ENCODE measurements around the gene DDA1. TPM values are rescaled to one million over a fixed set of nuclear protein-coding genes. Genes with fewer than 3 reads are reported as not detected.

DDA1 gene
- total and polyA plus RNA-seq, 2 of the 13 experiments (the other 11 are each of a cell fraction or from before 2014, with no cell fraction given) = 24.5 to 26.0 TPM

DNA sequence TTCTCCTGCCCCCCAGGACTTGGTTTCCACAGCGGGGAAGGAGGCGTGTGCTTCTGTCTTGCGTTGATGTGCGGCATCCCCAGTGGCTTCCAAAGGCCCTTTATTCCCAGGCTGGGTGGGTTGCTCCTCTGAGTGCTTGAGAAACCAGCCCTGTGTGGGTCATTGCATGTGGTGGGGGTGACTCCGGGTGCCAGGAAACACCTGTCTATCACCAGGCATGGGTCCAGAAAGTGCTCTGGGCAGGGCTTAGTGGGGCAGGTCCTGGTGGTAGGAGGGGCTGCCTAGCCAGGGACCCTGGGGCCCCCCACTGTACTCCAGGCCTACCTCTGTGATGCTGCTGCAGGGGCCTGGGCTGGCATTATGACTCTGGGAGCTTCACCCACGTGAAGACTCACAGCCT, 9.6 kb downstream of the DDA1 start:
- Histone ChIP-seq H2AFZ (ENCODE audit: low read length) (no peak overlapping the region), H3K79me2 (ENCODE audit: insufficient read depth, low read length) (no peaks in the 10 kb centered on the region), H3K36me3 (replicated peaks in 1 of 2; ENCODE audit: control insufficient read depth in 1 of 2, insufficient read depth in 2 of 2, low read length in 2 of 2) (peaks cover 17 to 42% of the 10 kb centered on the region in 2 experiments; a peak in 4 of 5 replicates), H3K27ac (ENCODE audit: extremely low read length, insufficient read depth, low read length) (no peak overlapping the region), H3K9ac (ENCODE audit: insufficient read depth, low read depth, low read length) (no peak overlapping the region), H3K27me3 (ENCODE audit: control insufficient read depth in 1 of 2, insufficient read depth in 2 of 2, low read length in 2 of 2) (no peaks in the 10 kb centered on the region), H3K4me2 (ENCODE audit: low read depth, low read length) (no peak overlapping the region), H3K9me3 (ENCODE audit: low read length) (no peaks in the 10 kb centered on the region), H3K4me3 (replicated peaks in 1 of 3; ENCODE audit: insufficient read depth in 1 of 3, low read depth in 2 of 3, low read length in 3 of 3) (no peak overlapping the region), H3K4me1 (ENCODE audit: insufficient read depth, low read length) (no peaks in the 10 kb centered on the region), H4K20me1 (ENCODE audit: insufficient read depth, low read length) (no peaks in the 10 kb centered on the region)
- POLR2A ChIA-PET = interaction anchor here (0.6 to 1.8 kb wide), 2 partner anchors 10 to 35 kb away, joined by 3 to 11 read pairs; partner anchors contain the start of gene DDA1
- FAIRE-seq (no peak), DNase-seq (ENCODE audit: low spot score) (no peak), ATAC-seq (no peak)
- WGBS (ENCODE audit: low lambda C conversion rate) = 88% methylated on average over 6 of the region's 6 CpGs
- CTCF ChIA-PET (ENCODE audit: low intra/inter-chr PET ratio, low total read pairs) = no interaction called here
- BruUV-seq (replicated peaks) = no TSS peak
- intact Hi-C loops (cut with micrococcal nuclease; ENCODE audit: unreplicated experiment) (no loop called here), in situ Hi-C loops (cut with HindIII; ENCODE audit: extremely low pct_ligation_motif_present, low pct_unique_long_range_greater_than_20kb) (no loop called here)
- TF ChIP-seq SATB2 (CRISPR knock-in tag; IDR thresholded peaks at IDR 0.05) (no peak), YY1 (IDR thresholded peaks at IDR 0.05; ENCODE audit: insufficient read depth, insufficient replicate concordance, low read depth, low read length) (no peak), IKZF4 (CRISPR knock-in tag; IDR thresholded peaks at IDR 0.05; ENCODE audit: borderline replicate concordance, low read depth, not compliant biosample characterization) (no peak), TERF1 (CRISPR knock-in tag; IDR thresholded peaks at IDR 0.05) (no peak), BHLHE40 (IDR thresholded peaks at IDR 0.05; ENCODE audit: low read length) (no peak), MTA3 (CRISPR knock-in tag; IDR thresholded peaks at IDR 0.05) (no peak), PHF8 (CRISPR knock-in tag; IDR thresholded peaks at IDR 0.05) (no peak), ARNTL (CRISPR knock-in tag; IDR thresholded peaks at IDR 0.05) (no peak), ZNF317 (CRISPR knock-in tag; IDR thresholded peaks at IDR 0.05) (no peak), SRY (CRISPR knock-in tag; IDR thresholded peaks at IDR 0.05) (no peak), GRHL1 (CRISPR knock-in tag; conservative IDR thresholded peaks at IDR 0.05) (no peak), XRCC5 (optimal IDR thresholded peaks at IDR 0.05; ENCODE audit: low read length) (no peak), ZNF136 (CRISPR knock-in tag; IDR thresholded peaks at IDR 0.05; ENCODE audit: low read depth) (no peak), ZNF879 (CRISPR knock-in tag; IDR thresholded peaks at IDR 0.05) (no peak), ONECUT2 (CRISPR knock-in tag; IDR thresholded peaks at IDR 0.05) (no peak), CREBL2 (CRISPR knock-in tag; IDR thresholded peaks at IDR 0.05; ENCODE audit: borderline replicate concordance) (no peak)
- TF ChIP-seq, protein P1, sequence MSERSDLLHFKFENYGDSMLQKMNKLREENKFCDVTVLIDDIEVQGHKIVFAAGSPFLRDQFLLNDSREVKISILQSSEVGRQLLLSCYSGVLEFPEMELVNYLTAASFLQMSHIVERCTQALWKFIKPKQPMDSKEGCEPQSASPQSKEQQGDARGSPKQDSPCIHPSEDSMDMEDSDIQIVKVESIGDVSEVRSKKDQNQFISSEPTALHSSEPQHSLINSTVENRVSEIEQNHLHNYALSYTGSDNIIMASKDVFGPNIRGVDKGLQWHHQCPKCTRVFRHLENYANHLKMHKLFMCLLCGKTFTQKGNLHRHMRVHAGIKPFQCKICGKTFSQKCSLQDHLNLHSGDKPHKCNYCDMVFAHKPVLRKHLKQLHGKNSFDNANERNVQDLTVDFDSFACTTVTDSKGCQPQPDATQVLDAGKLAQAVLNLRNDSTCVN (CRISPR knock-in tag; IDR thresholded peaks at IDR 0.05; ENCODE audit: borderline replicate concordance) = no peak
